GM23248 (cell line): ENCODE data around the gene SPINK4. TPM values are rescaled to one million over a fixed set of nuclear protein-coding genes. Genes with fewer than 3 reads are reported as not detected.

ENCODE experiments used
- DNase-seq: peaks from one replicate; pipeline ENCODE4 v3.0.0-alpha.2; 2015
- H2AFZ ChIP-seq: fragments of 200-600 bp; sonication (generic); 2 replicates; pipeline ENCODE4 v1.6.1; 2016; ENCODE audit warnings: antibody characterized with exemption
- H3F3A ChIP-seq: fragments of 200-600 bp; sonication (generic); 2 replicates; pipeline ENCODE4 v1.6.1; 2016; ENCODE audit warnings: mild to moderate bottlenecking, antibody characterized with exemption, mixed run types; ENCODE audit not compliant: insufficient read depth
- H3K27ac ChIP-seq: fragments of 200-600 bp; sonication (generic); 2 replicates; pipeline ENCODE4 v1.5.1; 2016; ENCODE audit warnings: mild to moderate bottlenecking
- H3K27me3 ChIP-seq: fragments of 200-600 bp; sonication (generic); replicated peaks from 2 replicates; pipeline ENCODE4 v1.6.1; 2016; ENCODE audit warnings: mild to moderate bottlenecking; ENCODE audit not compliant: insufficient read depth
- H3K36me3 ChIP-seq: fragments of 200-600 bp; sonication (generic); 2 replicates; pipeline ENCODE4 v1.6.1; 2016; ENCODE audit warnings: low read depth, mild to moderate bottlenecking
- H3K4me1 ChIP-seq: fragments of 200-600 bp; sonication (generic); 2 replicates; pipeline ENCODE4 v1.6.1; 2016; ENCODE audit warnings: mild to moderate bottlenecking; ENCODE audit not compliant: insufficient read depth
- H3K4me2 ChIP-seq: fragments of 200-600 bp; sonication (generic); one replicate; pipeline ENCODE4 v1.6.1; 2016; ENCODE audit warnings: mild to moderate bottlenecking; ENCODE audit not compliant: unreplicated experiment
- H3K4me3 ChIP-seq: fragments of 200-600 bp; sonication (generic); 2 replicates; pipeline ENCODE4 v1.5.1; 2016; ENCODE audit warnings: mild to moderate bottlenecking
- H3K79me2 ChIP-seq: fragments of 200-600 bp; sonication (generic); 2 replicates; pipeline ENCODE4 v1.6.1; 2016; ENCODE audit warnings: mild to moderate bottlenecking; ENCODE audit not compliant: insufficient read depth
- H3K9ac ChIP-seq: fragments of 200-600 bp; sonication (generic); 2 replicates; pipeline ENCODE4 v1.6.1; 2016; ENCODE audit warnings: mild to moderate bottlenecking
- H3K9me2 ChIP-seq: fragments of 200-600 bp; sonication (generic); 2 replicates; pipeline ENCODE4 v1.6.1; 2016; ENCODE audit warnings: mixed run types, mild to moderate bottlenecking, moderate library complexity; ENCODE audit not compliant: insufficient read depth
- H3K9me3 ChIP-seq: fragments of 200-600 bp; sonication (generic); one replicate; pipeline ENCODE4 v1.6.1; 2017; ENCODE audit warnings: low read depth
- H4K20me1 ChIP-seq: fragments of 200-600 bp; sonication (generic); 2 replicates; pipeline ENCODE4 v1.6.0; 2016; ENCODE audit not compliant: insufficient read depth
- EZH2 ChIP-seq: fragments of 200-600 bp; sonication (generic); IDR thresholded peaks from 2 replicates; pipeline ENCODE4 v1.6.1; 2018; ENCODE audit warnings: antibody characterized with exemption, mild to moderate bottlenecking; ENCODE audit not compliant: insufficient read depth, poor library complexity, severe bottlenecking
- EZH2phosphoT487 ChIP-seq: fragments of 200-600 bp; sonication (generic); IDR thresholded peaks from 2 replicates; pipeline ENCODE4 v1.6.1; 2018; ENCODE audit warnings: antibody characterized with exemption, moderate library complexity, mild to moderate bottlenecking, low read depth; ENCODE audit not compliant: insufficient read depth
- WGBS, 2 experiments: methylation state at CpG; one replicate each; pipeline ENCODE4 v1.1.6; 2015 to 2017; ENCODE audit warnings: low lambda C conversion rate in 2 of 2, low coverage in 1 of 2; ENCODE audit errors: missing lambda C conversion rate in 2 of 2; 5-methylcytosine and 5-hydroxymethylcytosine counted together
- in situ Hi-C: fragments of 300-500 bp; cut with MboI; formaldehyde crosslinking; loops from 2 replicates; pipeline ENCODE4 v1.15.0; 2020
- polyA plus RNA-seq: library from polyadenylated mRNA; unstranded; fragments of >200 nt; fragmentation: Nextera tagmentation; extraction: Ambion mirVana; gene quantifications from 2 replicates; pipeline ENCODE4 v1.2.1, GENCODE V29; 2016
- total RNA-seq: library from RNA; depleted of rRNA; stranded (reverse); fragments of >200 nt; shearing (Covaris generic); gene quantifications from 2 replicates; pipeline ENCODE4 v1.2.3, GENCODE V29; 2014

Gene SPINK4
- total and polyA plus RNA-seq, 2 experiments from 2014 or later: not detected

DNA sequence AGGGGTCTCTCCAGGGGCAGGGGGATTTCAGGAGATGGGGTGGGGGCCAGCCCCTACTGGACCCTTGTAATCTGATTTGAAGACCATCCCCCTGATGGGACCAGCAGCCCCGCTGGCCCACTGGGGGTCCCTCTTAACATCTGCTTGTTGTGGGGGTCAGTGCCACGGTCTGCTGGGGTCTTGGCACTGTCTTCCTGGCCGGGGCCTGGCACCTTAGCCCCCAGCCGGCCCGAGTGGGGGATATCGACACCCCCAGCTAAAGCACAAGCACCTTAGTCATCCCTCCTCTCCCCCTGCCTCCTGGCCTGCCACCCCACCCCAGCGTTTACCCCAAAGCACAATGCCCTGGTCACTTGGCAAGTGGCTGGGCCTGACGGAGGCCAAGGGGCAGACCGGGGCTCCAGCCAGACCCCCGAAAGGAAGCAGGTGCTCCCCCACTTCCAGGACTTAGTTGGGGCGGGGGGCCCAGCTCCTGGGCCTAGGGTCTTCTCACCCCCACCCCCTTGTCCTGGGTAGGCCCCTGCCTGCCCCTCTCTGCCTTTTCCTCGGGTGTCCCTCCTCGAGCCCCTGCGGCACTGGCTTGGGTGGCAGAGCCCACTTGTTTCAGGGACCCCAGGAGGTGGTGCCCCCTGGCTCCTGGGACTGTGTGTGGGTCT lies 49.0 kb downstream of the SPINK4 start:
- WGBS, 2 experiments: 77 to 84% methylated on average over 9 to 14 of the region's 14 CpGs
- peak overlapping the region; percentile 100 for H3K27ac ChIP-seq
- H2AFZ ChIP-seq: no peak overlapping the region
- H3K9me3 ChIP-seq: no peaks in the 10 kb centered on the region
- peaks cover 31% of the 10 kb centered on the region for H3K79me2 ChIP-seq
- H3K36me3 ChIP-seq: no peaks in the 10 kb centered on the region
- no peak for DNase-seq
- in situ Hi-C loops: no loop called here
- no peaks in the 10 kb centered on the region for H4K20me1 ChIP-seq
- H3K4me1 ChIP-seq: 0 out of 2 replicates have a peak, but pooled peaks cover 22% of the 10 kb centered on the region
- H3K27me3 ChIP-seq: no peaks in the 10 kb centered on the region
- H3K4me2 ChIP-seq: no peak overlapping the region
- H3K9ac ChIP-seq: peak overlapping the region; percentile 99
- peaks cover 22% of the 10 kb centered on the region for H3F3A ChIP-seq
- H3K4me3 ChIP-seq: no peak overlapping the region
- no peaks in the 10 kb centered on the region for H3K9me2 ChIP-seq
- TF ChIP-seq EZH2 (no peak), EZH2phosphoT487 (no peak)

GRCh38 chr9:33289496-33289895 lies 49.5 kb downstream of the SPINK4 start:
- Histone ChIP-seq H2AFZ (peak overlapping the region; percentile 33; the same call in 1 of the 2 replicates), H3K9me3 (no peaks in the 10 kb centered on the region), H3K9ac (peak overlapping the region; percentile 99), H3K4me3 (peak overlapping the region; percentile 86), H3K27ac (peak overlapping the region; percentile 100), H3K4me1 (0 out of 2 replicates have a peak, but pooled peaks cover 22% of the 10 kb centered on the region), H4K20me1 (no peaks in the 10 kb centered on the region), H3K36me3 (no peaks in the 10 kb centered on the region), H3K4me2 (peak overlapping the region; percentile 96), H3F3A (peaks cover 22% of the 10 kb centered on the region), H3K9me2 (no peaks in the 10 kb centered on the region), H3K79me2 (peaks cover 36% of the 10 kb centered on the region), H3K27me3 (no peaks in the 10 kb centered on the region)
- 14 to 40% methylated on average over 1 to 12 of the region's 12 CpGs for WGBS, 2 experiments
- peak; percentile 43 for DNase-seq
- in situ Hi-C loops: no loop called here
- TF ChIP-seq EZH2phosphoT487: no peak
- no peak for TF ChIP-seq EZH2

DNA sequence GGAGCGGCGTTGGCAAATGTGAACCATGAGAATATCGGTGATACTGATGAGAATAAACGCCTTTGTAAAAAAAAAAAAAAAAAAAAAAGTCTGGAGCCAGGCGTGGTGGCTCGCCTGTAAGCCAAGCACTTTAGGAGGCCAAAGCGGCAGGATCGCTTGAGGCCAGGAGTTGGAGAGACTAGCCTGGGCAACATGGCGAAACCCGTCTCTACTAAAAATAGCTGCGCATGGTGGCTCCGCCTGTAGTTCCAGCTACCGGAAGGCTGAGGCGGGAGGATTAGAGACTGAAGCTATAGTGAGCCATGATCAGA lies 49.9 kb downstream of the SPINK4 start:
- Histone ChIP-seq H3K27me3 (no peaks in the 10 kb centered on the region), H3K4me3 (peak overlapping the region; percentile 86), H3K9me3 (no peaks in the 10 kb centered on the region), H3K36me3 (no peaks in the 10 kb centered on the region), H2AFZ (peak overlapping the region; percentile 64), H3K27ac (peak overlapping the region; percentile 100), H3F3A (peaks cover 22% of the 10 kb centered on the region), H3K4me2 (peak overlapping the region; percentile 96), H3K4me1 (0 out of 2 replicates have a peak, but pooled peaks cover 22% of the 10 kb centered on the region), H3K79me2 (peaks cover 40% of the 10 kb centered on the region), H3K9ac (peak overlapping the region; percentile 99), H3K9me2 (no peaks in the 10 kb centered on the region), H4K20me1 (no peaks in the 10 kb centered on the region)
- in situ Hi-C loops: no loop called here
- TF ChIP-seq EZH2phosphoT487: no peak
- no peak for TF ChIP-seq EZH2
- WGBS, 2 experiments: 1 to 2% methylated on average over 11 to 14 of the region's 14 CpGs
- DNase-seq: no peak

GRCh38 chr9:33290247-33291030 lies 50.5 kb downstream of the SPINK4 start, which contains the start of gene NFX1:
Gene NFX1 (plus strand): TSS chr9:33290516. CDS start chr9:33290573, 57 bp downstream.
- H3K27me3 ChIP-seq: no peaks in the 10 kb centered on the region
- peak; percentile 99 for DNase-seq
- H3K36me3 ChIP-seq: peaks cover 5% of the 10 kb centered on the region; the same call in 1 of the 2 replicates
- H3K27ac ChIP-seq: peak within 1 kb of the TSS; percentile 100
- peaks cover 46% of the 10 kb centered on the region for H3K79me2 ChIP-seq
- H3K9ac ChIP-seq: peak within 1 kb of the TSS; percentile 99
- no peak for TF ChIP-seq EZH2
- no peak for TF ChIP-seq EZH2phosphoT487
- H3K4me2 ChIP-seq: peak within 1 kb of the TSS; percentile 96
- peak within 1 kb of the TSS; percentile 86 for H3K4me3 ChIP-seq
- in situ Hi-C loops: no loop called here
- no peaks in the 10 kb centered on the region for H4K20me1 ChIP-seq
- peak within 1 kb of the TSS; percentile 64 for H2AFZ ChIP-seq
- 1 to 2% methylated on average over 60 to 63 of the region's 63 CpGs for WGBS, 2 experiments
- H3F3A ChIP-seq: peaks cover 22% of the 10 kb centered on the region
- no peaks in the 10 kb centered on the region for H3K9me3 ChIP-seq
- H3K9me2 ChIP-seq: no peaks in the 10 kb centered on the region
- 0 out of 2 replicates have a peak, but pooled peaks cover 22% of the 10 kb centered on the region for H3K4me1 ChIP-seq
